ENCODE data around the gene MAST4.
"Not testable (repeated sequence)": the region's sequence is repeated elsewhere in the genome, so short reads cannot be mapped to it uniquely, and the experiment has no call there.

MAST4 gene

DNA sequence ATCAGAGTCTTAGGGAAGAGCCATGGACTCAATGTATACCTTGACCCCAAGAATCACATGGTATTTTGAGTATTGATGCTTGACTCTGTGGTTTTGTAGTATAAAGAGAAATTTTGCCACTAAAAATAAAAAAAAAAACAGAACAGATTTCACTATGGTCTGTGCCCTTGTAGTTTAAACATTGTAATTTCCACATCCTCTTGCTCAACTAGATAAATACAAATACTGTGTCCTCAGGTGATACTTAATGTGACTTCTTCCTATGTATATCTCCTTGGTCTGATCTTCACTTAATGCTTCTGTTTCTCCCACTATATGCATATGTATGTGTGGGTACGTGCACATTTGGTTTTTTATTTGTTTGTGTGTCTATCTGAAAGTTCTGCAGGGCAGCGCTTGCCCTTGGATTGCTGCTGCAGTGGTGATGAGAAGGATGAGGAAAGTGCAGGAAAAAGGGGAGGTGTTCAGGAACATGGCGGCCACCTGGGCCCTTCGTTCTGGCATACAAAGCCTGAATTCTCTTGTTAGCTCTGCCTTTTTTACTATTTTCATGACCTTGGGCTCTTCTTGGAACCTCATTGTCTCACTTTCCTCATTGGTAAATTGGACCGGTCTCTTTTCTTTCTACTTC, 222.2 kb downstream of the MAST4 start:
- no peak for DNase-seq

DNA sequence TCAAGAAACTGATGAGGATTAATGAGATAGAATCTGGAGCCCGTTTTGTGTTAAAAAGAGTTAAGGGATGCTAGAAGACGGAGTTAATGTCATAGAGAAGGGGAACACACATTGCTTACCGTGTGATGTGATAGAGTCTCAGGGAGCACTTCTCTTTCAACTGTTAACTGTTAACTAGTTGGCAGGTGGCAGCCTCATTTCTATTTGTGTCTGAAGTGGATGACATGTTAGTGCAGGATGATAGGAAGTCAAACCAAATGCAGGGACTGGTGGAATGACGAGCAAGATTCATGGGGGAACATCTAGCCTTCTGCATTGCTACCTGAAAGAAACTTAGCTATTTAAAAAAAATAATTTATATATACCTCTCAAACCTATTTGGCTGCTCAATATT, 222.7 kb downstream of the MAST4 start:
- DNase-seq, result no peak

DNA sequence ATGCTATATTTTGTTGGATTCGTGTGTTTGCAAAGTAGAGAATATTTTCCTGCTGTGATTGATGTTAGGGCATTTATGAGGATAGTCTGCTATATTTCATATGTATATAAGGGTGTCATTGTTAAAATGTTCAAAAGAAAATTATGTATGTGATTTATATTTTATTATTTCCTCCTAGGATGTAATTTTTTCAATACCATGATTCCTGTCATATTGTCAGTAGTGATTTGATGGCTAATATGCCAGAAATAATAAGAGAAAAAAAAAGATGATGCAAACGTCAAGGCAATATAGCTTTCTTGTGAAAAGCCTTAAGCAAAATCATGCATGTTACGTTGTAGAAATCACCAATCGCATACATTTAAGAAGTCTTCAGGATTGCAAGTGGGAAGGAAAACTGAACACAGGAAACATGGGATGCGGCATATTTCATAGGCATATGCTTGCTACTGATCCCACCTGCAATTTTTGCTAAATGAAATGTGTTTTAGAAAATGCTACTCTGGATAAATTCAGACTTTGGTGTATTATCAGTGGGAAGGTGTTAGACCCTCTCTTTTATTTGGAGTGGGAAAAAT, 224.5 kb downstream of the MAST4 start:
- DNase-seq, result no peak

DNA sequence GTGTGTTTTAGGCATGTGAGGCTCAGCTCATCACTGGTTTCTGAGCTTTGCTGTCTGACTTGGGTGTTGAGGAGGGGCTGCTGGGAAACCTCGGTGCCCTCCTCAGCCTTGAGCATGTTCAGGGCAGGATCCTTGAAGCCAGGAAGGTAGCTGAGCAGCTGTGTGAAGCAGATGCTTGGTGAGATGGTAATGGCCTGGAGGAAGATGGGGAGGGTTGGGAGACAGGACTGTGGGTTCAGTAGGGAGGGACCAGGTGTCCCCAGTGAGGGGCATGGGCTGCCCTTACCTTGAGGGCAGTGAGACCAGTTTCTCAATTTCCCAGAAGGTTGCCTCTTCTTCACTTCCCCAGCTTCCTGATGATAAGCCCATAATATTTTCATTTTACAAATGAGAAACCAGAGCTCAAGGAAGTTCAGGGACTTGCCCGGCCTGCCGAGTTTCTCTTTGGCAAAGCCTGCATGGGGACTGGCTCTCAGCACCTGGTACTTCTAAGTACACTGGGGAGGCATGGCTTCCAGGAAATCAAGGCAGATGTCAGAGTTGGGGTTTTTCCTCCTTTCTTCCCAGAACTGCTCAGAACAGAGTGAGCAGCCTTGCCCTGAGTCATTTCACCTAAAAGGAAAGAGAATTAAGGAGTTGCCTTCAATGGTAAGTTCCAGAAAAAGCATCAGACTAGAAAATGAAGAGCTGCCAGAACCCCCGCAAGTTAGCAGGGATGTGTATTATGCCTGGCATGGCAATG, 225.7 kb downstream of the MAST4 start:
- DNase-seq, result no peak

DNA sequence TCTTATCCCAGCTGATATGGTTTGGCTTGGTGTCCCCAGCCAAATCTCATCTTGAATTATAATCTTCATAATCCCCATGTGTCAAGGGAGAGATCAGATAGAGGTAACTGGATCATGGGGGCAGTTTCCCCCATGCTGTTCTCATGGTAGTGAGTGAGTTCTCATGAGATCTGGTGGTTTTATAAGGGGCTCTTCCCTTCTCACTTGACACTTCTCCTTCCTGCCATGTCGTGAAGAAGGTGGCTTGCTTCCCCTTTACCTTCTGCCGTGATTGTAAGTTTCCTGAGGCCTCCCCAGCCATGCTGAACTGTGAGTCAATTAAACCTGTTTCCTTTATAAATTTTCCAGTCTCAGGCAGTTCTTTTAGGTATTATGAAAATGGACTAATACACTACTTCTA, 226.7 kb downstream of the MAST4 start:
- DNase-seq, result not testable (repeated sequence)

DNA sequence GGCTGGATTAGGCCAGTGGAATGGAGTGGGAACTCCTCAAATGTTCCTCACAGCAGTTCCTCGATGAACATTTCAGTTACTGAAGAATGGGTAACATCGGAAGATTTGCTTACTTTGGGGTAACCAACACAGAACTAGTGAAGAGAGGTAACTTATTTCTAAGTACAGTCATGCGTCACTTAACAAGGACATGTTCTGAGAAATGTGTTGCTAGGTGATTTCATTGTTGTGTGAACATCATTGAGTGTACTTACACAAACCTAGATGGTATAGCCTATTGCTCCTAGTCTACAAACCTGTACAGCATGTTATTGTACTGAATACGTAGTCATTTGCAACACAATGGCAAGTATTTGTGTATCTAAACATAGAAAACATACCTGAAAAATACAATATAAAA, 228.3 kb downstream of the MAST4 start:
- DNase-seq, result no peak

DNA sequence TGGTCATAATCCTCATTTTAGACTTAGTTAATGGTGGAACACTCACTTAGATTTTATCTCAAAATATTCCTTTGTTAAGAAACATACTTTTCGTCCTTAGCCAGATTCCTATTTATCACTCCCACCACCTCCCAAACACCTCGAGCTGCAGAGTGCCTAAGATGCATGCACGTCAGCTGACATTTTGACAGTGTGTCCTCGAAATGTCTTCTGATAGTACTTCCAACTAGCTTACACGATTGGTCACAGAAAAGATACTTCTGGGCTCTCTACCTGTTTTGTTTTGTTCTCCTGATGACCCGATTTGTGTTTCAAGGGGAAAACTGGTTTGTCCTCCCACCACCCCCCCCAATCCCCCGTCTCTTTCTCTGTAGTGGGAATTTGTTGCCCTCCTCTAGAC, 230.1 kb downstream of the MAST4 start:
- DNase-seq, result no peak

DNA sequence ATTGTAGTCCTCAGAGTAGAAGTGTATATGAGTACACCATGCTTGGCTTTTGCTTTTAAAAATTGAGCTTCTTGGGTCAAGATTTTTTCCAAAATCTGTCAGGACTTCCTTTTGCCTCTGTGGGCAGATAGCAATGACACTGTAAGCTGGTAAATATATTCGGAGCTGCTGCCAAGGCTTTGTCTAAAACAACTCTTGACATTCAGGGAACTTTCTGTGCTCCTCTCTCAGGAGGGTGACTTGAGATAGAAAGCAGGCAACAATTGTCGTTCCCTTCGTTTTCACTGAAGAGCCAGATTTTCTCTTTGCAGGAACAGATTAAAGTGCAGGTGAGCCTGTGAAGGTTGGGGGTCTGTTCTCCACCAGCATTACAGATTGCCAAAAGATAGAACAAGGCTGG, 230.5 kb downstream of the MAST4 start:
- no peak for DNase-seq

DNA sequence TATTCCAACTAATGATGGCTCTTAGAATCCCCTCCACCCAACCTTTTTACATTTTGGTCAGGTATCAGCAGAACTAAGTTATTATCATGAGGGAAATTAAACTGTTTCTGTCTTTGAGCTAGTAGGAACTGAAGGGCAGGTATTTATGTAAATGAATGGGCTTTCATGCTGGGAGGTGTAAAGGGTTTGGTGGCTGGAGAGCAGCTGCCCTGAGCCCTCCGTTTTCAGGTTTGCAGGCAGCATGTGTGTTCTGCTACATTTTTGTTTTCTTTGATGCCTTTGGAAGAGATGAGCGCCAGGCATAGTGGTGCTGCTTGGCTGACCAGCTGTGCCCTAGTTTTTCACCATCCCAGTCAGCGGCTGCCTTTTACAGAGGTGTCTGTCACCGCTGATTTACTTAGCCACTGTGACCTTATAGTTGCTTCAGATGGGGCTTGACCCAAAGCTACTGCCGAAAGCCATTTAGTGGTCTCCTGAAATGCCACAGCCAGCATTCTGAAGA, 231.9 kb downstream of the MAST4 start:
- DNase-seq, result no peak

DNA sequence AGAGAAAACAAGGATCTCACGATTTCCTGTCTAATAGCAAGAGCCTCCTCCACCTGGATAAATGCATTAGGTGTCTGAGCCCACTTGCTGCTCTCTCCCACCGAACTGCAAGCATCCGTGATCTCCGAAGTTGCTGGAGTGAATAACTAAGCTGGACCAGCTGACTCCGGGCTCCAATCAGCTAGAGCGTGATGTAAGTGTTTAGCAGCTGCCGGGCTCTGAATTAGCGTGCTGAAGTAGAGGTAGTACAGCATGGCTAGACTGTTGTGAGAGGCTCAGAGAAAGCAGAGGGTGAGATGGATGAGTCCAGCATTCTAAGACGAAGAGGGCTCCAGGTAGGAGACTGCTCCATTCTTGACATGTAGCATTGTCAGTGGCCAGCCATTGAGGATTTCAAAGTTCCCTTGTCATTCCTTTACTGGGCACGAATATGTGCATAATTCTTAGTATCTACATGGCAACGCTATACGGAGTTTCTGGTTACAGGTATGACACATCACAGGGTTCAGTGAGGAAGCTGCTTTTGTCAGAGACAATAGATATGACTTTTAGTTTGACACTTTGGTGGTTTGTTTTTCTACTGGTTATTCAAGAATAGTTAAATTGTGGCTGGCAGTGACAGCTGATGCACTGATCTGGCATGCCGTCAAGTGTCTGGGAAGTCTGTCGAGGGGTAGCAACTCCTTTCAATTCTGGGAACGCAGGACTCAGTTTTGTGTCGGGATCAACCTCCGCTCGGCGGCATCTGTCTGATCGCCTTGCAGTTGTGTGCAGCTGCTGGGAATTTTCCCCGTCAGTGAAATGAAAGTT, 232.6 kb downstream of the MAST4 start:
- no peak for DNase-seq

DNA sequence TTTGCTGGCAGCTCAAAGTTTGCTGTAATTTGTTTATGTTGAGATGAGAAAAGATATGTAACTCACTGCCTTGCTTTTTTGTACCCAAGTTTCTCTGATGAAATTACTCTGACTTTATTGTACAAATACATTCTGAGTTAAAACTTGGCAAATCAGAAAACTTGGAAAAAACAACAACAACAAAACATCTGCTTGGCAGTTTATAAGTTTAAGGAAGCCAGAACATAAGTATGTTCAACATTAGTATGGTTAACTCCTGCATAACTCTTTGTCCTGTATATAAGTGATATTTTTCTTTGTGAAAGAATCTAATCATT, 233.1 kb downstream of the MAST4 start:
- DNase-seq, result no peak

DNA sequence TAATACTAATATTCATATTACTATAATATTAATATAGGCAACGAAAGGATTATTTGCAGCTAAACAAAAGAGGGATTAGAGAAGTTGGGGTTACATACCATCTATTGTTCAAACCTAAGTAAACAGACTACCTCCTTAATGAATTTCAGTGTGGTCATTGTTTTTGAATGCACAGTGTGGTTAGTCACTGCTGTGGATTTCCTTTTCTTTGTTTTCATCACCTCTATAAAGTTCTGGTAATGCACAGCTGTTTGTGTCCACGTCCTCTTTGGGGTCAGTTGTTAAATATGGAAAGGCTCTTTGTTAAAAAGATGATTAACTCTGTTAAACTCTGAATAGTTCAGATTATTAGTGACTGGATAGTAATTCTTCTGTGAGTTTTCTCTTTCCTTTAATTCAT, 233.6 kb downstream of the MAST4 start:
- DNase-seq, result no peak

DNA sequence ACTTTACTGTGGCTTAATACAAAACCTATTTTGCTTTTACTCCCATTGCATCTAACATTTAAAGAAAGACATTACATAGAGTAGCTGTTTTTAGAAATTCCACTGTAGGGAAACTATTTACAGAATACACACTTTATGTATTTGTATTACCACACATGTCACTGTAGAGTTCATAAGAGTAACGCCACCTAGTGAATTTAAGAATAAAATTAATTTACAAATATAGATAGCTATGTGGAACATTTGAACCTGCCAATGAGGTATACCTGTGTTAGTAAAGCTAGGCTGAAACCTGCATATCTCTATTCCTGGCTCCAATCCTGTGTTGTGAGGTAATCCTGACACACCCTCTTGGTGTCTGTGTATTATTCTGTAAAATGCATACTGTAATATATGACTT, 234.4 kb downstream of the MAST4 start:
- no peak for DNase-seq

DNA sequence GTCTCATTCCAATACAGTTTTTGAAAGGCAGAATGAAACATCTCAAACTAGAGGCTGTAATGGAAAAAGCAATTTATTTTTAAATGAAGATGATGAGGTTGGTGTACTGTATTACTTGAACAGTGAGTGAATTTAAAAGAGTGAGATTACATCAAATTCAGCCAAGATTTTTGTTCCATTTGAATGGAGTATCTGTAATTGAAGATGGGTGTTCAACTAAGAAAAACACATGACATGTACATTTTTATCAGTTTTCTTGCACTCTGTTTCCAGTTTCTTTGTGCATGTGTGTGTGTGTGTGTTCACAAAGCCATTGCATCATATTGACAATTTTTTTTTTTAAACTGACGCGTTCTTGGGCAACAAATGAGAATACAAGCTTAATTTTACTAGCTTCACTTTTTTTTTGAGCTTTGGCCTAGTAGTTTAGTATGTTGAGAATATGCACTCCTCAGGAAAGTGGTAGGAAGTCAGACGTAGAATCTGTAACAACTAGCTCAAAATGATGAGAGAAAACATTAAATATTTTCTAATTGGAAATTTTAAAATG, 243.5 kb downstream of the MAST4 start:
- DNase-seq, result no peak

DNA sequence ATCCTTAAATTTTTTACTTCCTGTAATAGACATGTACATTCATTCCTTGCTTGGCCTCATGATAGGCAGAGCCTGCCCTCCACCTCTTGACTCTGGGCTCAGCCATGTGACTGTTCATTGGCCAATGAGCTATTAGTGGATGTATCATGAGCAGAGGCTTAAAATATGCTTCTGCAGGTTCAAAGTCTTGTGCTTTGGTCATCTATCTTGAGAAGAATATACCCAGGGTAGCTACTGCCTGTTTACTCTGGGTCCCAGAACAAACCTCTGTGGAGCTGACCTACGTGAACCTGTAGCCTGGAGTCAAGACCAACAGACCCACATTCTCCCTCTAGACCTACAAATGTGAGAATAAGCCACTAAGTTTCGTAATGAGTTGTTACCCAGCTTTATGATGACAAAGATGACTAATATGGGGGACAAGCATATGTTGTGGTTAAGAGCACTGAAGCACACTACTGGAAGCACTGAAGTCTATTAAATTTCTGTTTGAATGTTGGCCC, 244.4 kb downstream of the MAST4 start:
- no peak for DNase-seq

DNA sequence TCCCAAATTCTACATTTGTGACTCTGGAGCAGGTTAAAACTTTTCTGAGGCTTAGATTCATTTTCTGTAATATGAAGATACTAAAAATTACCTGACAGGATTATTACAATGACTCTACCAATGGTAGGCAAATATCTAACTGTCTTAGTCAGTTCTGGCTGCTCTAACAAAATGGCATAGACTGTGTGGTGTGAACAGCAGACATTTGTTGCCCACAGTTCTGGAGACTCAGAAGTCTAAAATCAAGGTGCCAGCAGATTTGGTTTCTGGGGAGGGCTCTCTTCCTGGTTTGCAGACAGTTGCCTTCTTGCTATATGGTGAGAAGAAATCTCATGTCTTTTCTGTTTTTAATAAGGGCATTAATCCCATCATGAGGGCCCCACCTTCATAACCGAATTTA, 245.1 kb downstream of the MAST4 start:
- no peak for DNase-seq

DNA sequence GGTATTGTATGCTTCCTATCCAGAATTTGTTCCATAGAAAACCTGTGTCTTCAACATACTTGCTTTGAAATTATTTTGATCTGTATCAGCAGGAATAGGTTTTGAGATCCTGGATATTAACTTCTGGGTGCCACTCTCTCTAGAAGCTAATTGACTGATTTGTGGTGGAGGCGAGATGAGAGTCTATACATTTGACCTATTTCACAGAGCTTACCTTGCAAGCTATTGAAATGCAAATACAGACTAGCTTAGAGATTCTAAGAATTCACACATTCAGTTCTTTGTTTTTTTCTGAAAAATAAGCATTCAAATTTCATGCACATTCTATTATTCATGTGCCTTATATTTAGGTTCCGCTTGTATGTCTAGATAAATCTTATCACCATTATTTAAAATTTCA, 246.3 kb downstream of the MAST4 start:
- no peak for DNase-seq

DNA sequence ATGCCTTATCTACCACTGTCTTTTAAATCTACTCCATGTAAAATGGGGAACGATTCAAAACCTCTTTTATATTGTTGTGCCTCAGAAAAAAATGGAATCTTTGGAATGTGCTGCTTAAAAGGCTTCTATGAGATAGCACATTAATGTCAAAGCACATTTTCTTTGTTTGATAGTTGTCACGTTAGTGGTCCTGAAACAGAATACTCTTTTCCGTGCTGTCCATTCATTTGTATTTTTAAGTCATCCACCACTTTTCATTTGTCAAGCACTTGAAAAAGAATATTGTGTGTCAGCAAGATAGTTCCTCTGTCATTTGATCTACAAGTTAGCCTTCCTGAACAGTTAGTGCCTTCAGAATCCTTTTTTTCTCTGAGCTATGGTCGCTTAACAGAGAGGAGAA, 246.9 kb downstream of the MAST4 start:
- DNase-seq, result no peak

DNA sequence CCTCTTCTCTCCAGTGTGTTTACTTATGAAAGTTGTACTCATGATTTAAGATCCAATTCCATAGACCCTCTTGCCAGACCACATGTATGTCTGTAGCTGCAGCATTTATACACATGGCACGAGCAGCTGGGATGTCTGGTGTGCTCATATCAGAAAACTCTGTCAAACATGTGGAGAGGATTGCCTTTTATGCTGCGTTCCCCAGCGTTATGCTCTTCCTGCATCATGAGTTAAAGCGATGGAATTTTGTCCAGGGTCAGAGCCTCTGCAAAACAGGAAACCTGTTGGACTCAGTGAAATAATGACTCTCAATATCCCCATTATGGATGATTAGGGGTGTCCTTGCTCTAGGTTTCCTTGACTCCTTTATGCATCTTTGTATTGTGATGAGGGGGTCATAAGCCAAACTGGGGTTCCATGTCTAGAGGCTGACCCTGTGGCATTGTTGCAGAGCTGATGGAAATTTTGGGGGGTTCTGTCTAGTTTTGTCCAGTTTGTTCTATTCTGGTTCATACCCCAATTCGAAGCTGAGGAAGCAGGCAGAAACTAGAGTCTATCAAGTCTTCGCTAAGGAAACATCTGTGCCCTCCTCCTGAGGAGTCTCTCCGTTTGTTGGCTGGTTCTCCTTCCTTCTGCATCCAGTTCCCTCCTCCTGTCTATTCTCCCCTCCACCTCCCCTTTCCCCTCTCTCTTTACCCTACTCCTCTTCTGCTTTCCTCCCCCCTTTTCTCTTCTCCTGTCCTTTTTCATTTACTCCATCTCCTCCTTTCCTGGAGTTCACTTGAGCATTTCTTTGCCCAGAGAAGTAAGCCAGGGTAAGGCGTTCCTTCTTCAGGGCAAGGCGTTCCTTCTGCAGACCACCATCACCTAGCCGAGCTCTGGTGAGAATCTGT, 252.8 kb downstream of the MAST4 start:
- no peak for DNase-seq

DNA sequence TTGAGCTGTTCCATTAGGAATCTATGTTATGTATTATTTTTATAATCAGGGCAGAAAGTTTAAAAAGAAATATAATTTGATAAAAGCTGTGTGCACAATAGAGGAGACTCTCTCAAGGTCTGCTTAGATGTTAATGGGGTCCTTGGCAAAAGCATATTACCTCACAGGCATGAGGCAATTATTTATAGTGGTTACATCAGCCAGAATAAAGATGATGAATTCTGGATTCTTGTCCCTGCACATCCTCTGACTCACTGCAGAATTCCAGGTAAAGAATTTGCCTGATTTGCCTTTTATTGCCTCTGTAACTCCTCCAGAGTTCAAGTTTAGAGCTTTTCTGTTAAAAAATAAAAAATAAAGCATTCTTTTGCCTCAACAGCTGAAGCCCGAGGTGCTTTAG, 253.6 kb downstream of the MAST4 start:
- no peak for DNase-seq

DNA sequence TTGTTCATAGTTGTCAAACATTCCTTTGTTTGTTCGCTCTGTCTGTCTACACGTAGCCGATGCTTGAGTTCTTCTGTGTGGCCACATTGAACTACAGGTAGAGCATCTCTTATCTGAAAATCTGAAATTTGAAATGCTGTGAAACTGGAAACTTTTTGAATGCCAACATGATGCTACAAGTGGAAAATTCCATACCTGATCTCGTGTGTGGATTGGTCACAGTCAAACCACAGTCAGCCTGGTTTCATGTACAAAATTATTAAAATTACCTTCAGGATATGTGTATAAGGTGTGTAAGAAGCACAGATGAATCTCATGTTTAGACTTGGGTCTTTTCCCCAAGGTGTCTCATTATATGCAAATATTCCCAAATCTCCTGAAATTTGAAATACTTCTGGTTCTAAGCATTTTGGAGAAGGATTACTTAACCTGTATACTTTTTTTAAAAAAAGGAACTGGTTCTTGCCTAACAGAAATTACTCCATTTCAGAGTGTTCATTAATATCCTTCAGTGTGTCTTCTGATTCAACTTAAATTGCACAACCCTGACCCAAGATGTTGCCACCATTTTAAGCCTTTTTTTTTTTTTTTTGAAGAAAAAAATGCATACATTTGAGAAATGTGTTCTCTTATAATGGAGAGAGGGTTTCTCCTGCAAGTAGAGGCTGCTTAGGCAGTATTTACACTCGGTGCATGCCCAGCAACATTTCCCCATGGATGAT, 254.3 kb downstream of the MAST4 start:
- peak; percentile 15 for DNase-seq
